HG03097 (cell line): ENCODE measurements around the gene RAB7A.
A peak's percentile ranks its signal among the peaks of the same experiment; 100 is the strongest.
"Not testable (repeated sequence)": the region's sequence is repeated elsewhere in the genome, so short reads cannot be mapped to it uniquely, and the experiment has no call there.

Source experiments
- ATAC-seq: cut with Tn5 transposase; IDR thresholded peaks from one replicate; pipeline ENCODE4 v1.9.1; 2021; ENCODE audit not compliant: unreplicated experiment, low FRiP score

The RAB7A gene

DNA sequence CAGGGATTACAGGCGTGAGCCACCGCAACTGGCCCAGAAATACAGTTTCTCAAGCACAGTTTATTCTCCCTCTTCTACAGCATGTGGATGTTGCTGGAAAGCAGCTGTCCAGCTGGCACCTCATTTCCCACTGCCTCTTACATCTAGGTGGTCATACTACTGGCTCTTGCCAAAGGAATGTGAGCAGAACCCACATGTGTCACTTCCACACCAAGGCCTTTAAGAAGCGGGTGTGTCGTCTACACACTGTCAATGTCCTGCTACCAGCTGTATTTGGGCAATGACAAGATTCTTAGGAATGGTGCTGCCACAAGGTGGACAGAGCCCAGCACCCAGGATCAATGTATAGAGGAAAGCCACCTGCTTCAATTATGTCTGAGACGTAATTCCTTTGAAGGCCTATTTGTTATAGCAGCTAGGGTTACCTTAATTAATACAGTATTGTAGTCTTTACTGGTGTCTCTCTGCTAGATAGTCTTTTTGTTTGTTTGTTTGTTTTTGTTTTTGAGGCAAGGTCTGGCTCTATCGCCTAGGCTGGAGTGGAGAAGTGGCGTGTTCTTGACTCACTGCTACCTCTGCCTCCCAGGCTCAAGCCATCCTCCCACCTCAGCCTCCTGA is 15.1 kb upstream of the RAB7A start:
- no peak for ATAC-seq

DNA sequence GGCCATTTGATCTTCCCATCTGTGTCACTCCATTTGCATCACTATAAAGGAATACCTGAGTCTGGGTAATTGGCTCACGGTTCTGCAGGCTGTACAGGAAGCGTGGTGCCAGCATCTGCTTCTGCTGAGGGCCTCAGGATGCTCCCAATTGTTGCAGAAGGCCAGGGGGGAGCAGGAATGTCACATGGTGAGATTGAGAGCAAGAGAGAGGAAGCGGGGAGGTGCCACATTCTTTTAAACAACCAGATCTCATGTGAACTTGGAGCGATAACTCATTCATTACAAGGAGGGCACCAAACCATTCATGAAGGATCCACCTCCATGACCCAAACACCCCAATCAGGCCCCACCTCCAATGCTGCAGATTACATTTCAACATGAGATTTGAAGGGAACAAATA is 13.1 kb upstream of the RAB7A start:
- no peak for ATAC-seq

DNA sequence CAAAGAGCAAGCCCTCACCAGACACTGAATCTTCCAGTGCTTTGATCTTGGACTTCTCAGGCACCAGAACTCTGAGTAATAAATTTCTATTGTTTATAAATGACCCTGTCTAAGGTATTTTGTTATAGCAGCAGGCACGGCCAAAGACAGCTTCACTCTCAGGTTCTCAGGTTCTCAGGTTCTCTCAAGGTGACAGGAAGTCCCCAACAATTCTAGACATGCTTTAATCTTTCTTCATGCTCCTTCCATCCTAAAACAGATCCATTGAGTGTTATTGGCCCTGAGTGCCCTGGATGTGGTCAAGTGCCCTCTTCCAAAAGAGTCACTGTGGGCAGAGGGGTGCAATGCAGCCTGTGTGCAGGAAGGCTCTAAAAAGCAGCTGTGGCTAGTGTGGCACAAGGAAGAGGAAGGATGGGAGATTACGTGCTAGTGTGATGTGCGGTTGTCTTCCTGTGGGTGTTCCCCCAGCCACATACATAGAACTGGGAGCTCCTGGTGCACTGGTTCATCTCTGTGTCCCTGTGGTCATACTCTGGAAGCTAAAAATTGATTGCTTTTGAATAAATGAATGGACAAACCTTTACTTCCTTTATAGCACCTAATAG is 11.0 kb upstream of the RAB7A start:
- no peak for ATAC-seq

DNA sequence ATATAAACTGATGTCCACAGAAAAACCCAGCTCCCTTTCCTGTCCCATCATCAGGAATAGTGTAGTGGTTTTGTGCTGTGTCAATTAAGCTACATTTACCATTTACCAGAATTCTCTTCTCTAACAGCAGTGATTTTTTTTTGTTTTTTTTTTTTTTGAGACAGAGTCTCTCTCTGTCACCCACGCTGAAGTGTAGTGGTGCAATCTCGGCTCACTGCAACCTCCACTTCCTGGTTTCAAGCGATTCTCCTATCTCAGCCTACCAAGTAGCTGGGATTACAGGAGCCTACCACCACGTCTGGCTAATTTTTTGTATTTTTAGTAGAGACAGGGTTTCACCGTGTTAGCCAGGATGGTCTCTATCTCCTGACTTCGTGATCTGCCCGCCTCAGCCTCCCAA is 7.1 kb upstream of the RAB7A start:
- ATAC-seq = not testable (repeated sequence)

DNA sequence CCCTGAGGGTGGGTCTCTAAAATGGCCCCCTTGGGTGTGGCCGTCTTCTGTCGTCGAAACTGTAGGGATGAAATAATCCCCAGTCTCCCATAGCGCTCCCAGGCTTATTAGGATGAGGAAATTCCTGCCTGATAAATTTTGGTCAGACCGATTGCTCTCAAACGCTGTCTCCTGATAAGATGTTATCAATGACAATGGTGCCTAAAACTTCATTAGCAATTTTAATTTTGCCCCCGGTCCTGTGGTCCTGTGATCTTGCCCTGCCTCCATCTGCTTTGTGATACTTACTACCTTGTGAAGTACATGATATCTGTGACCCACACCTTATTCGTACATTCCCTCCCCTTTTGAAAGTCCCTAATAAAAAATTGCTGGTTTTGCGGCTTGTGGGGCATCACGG is 5.1 kb upstream of the RAB7A start:
- ATAC-seq = no peak

DNA sequence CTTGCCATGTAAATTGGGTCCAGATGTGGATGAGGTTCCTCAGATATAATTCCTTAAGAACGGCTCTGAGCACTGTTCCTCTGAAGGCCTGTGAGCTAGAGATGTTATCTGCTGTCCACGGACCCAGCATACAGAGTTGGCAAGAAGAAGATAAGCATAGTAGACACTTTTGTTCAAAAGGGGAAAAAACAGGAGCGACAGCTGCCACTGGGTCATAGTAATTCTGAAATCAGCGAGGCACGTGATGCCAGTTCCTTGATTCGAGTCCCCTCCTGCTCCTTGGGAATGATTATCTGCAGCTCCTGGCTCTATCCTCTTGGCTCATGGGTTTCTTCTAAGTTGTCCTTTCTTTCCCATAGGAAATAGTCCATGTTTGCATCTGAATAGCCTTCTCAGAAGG is 2.5 kb upstream of the RAB7A start:
- ATAC-seq = no peak

DNA sequence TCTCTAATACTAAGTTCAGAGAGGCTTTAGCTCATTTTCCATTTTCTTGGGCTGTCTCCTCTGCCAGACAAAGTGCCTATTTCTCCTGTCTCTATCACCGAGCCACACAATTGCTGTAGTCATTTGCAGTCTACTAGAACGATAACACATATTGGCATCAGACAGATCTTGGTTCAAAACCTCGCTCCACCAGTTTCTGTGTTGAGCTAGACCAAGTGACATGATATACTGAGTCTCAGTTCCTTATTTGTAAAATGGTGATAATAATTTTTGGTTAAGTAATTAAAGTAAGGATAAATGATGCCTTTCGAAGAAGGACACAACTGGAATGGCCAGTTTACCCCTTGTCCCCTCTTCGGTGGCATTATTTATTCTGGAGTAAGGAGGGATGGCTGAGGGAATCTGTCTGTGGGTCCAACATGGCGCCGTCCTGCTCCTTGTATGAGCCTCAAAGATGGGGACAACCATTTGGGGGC is 398 bp upstream of the RAB7A start:
- ATAC-seq = peak; percentile 4

DNA sequence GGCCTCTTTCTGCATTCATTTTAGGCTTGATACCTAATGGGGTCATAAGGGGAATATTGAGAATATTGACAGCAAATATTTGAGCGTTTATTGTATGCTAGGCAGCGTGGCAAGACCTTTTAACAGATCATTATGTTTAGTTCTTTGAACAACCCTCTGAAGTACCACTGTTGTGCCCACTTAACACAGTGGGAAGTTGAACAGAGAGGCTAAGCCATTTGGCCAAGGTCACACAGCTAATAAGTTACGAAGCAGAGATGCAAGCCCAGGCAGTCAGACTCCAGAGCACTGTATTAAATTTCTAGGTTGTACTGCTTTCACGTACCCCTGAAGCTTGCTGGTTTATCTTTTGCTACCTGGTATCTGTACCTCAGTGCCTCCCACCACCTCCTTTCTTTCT is 1.1 kb downstream of the RAB7A start:
- no peak for ATAC-seq

DNA sequence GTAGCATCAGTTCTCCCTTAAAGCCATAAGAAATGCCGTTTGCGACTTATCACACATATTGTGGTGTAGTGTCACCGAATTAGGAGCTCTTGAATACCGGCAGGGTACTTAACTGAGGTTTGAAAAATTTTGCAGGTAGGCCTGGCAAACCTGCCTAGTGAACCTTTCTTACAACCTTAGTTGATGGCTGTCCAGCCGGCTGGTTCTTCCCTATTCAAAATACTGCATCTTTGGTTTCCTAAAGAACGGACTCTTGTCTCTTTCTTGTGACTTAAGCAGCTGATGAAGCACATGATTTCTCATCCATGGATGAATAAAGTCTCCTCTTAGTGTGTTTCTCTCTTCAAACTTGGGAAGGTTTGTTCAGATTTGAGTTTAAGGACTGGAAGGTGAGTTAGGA is 1.5 kb downstream of the RAB7A start:
- ATAC-seq = no peak

DNA sequence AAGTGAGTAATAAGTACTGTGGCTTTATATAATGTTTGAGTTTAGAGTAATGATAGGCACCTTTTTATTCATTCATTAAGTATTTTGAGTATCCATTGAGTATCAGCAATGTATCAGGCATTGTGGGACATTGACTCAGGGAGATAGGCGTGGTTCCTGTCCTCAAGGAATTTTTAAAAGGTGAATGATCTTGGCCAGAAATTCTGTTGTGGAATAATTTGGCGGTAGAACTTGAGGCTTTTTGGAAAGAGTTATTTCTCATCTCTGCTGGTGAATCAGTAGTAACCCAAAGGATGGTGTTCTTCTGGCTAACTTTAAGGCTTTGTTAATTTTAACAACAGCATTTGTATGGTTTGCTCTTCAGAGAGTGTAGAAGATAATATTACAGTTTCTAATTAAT is 2.0 kb downstream of the RAB7A start:
- no peak for ATAC-seq

DNA sequence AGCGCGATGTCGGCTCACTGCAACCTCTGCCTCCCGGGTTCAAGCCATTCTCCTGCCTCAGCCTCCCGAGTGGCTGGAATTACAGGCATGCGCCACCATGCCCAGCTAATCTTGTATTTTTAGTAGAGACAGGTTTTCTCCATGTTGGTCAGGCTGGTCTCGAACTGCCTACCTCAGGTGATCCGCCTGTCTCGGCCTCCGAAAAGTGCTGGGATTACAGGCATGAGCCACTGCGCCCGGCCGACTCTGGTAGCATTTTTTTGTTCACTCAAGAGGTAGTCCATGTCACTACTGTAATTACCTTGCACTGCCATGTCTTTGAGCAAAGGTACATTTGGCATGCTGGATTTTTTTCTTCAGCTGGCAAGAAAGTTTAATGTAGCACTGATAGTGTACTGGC is 2.5 kb downstream of the RAB7A start:
- not testable (repeated sequence) for ATAC-seq

DNA sequence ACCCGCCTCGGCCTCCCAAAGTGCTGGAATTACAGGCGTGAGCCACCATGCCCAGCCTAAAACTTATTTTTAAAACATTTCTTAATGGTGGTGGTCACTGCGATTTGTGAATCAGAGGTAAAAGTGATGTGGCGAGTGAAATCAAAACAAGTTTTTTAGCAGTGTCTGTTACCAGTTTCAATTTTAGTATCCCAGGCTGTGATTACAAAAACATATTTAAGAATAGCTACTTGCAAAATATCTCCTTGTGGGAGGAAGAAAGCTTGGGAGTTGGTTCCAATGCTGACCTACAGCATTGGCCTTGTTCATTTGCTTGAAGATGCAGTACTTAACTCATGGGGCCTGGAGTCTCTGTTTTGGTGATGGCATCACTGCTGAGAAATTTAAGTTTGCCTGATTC is 4.5 kb downstream of the RAB7A start:
- ATAC-seq = no peak

DNA sequence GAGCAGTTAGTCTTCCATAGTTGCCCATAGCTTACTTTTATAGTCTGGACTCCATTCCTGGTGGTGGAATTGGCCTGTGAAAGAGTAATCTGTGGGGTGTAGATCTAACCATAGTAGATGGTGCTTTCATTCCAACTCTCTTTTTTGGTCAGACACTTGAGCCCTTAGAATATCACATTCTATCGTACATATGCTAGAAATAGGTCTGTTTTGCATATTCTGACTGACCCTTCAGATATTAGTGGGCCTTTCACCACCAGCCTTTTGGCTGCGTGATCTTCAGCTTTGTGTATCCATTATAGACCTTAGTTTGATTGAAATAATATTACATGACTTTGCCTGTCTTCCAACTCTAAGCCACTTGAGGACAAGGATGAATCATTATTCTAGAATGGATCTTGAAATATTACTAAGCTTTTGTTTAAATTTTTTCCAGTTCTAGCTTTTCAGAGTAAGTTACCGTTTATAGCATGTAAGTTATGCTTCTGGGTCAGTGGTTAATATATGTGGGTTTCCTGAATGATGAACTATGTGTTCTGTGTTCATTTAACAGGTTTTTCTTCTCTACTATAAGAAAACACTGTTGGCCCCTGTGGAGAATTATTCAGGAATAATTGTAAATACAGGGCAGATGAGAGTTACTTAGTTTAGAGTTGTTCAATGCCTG is 8.7 kb downstream of the RAB7A start:
- ATAC-seq = no peak

DNA sequence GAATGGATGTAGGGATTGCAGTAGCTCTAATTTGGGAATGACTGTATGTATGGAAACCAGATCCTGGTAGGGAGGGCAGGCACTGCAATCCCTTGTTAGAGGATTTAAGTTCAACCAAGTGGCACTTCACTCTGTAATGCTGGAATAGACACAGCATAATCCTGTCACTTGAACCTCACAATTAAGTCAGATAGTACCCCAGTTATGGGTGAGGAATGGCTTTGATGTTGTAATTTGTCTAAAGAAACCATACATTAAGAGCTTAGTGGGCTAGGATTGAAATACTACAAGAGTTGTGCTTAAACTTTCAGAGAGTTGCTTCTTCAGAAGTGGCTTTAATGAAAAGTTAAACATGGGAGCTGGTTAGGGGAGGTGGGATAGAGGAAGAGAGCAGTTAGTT is 9.3 kb downstream of the RAB7A start:
- no peak for ATAC-seq

DNA sequence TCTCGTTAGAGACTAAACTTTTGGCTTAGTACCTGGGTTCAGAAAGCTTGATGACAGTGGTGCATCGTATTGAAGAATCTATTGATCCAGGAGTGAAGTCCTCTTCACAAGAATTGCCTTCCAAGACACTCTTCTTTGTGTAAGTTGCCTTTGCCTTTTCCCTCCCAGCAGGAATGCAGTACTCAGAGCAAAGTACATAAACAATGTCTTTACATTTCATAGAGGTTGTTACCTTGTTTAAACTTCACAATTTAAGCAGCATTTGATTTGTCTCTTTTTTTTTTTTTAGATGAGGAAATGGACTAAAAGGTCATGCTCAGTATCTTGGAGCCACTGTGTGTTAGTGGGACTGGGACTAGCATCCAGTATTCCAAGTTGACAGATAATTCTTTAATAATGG is 9.9 kb downstream of the RAB7A start:
- no peak for ATAC-seq

DNA sequence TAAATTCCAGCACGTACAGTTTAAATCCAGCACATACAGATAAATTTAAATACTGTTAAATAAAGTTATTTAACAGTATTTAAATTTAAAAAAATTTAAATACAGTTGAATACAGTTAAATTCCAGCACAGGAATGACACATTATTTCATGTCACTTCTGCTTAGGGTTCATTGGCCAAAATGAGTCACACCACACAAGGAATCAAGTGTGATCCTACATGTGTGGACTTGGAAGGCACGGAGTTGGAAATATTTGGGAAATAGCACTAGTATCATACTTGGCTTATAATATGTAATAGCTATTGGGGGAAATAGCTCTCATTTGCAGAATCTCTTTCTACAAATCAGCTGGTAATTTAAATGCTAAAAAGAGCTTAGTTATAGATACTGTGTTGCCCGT is 10.6 kb downstream of the RAB7A start:
- ATAC-seq = no peak

DNA sequence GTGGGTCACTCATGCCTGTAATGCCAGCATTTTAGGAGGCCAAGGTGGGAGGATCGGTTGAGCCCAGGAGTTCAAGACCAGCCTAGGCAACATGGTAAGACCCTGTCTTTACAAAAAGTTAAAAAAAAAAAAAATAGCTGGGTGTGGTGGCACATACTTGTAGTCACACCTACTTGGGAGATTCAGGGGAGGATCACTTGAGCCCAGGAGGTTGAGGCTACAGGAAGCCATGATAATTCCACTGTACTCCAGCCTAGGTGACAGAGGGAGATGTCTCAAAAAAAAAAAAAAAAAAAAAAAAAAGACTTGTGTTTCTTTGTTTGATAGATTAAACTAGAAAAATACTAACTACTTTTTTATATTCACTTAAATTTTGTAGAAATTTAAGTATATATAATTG is 14.6 kb downstream of the RAB7A start:
- no peak for ATAC-seq

DNA sequence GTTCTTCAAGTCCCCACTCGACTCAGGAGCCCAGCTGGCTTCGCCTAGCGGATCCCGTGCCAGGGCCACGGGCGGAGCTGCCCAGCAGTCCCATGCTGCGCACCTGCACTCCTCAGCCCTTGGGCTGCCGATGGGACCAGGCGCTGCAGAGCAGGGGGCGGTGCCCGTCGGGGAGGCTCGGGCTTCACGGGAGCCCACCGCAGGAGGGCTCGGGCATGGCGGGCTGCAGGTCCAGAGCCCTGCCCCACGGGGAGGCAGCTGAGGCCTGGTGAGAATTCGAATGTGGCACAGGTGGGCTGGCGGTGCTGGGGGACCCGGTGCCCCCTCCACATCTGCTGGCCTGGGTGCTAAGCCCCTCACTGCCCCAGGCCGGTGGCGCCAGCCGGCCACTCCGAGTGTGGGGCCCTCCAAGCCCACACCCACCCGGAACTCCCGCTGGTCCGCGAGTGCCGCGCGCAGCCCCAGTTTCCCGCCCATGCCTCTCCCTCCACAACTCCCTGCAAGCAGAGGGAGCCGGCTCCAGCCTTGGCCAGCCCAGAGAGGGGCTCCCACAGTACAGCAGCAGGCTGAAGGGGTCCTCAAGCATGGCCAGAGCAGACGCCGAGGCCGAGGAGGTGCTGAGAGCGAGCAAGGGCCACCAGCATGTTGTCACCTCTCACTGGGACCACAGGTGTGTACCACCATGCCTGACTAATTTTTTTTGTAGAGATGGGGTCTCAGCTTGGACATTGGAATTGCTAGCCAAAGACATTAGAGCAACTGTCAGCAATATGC is 17.0 kb downstream of the RAB7A start:
- ATAC-seq = no peak

DNA sequence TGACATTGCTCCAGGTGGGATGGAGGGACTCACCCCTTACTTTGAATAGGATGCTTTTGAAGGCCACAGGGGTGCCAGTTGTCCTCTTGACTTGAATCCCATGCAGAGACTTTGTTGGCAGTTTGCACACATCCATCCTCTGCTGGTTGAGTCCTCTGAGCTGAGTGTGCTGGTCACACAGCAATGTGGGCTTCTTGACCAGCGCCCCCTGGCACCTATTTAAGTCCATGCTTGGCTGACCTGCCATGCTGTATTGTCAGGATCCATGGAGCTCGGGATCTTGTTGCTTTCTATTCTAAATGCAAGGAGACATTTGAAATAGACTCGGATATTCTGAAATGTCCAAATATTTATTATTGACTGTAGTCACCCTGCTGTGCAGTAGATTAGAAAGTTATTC is 19.8 kb downstream of the RAB7A start:
- no peak for ATAC-seq

DNA sequence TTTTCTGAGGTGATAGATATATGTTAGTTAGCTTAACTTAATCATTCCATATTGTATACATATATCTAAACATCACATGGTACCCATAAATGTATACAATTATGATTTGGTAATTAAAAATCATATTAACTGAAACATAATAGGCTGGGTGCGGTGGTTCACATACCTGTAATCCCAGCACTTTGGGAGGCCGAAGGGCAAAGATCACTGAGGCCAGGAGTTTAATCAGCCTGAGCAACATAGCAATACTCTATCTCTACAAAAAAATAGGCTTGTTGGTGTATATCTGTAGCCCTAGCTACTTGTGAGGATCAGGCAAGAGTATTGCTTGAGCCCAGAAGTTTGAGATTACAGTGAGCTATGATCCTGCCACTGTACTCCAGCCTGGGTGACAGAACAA is 20.9 kb downstream of the RAB7A start:
- ATAC-seq = no peak

DNA sequence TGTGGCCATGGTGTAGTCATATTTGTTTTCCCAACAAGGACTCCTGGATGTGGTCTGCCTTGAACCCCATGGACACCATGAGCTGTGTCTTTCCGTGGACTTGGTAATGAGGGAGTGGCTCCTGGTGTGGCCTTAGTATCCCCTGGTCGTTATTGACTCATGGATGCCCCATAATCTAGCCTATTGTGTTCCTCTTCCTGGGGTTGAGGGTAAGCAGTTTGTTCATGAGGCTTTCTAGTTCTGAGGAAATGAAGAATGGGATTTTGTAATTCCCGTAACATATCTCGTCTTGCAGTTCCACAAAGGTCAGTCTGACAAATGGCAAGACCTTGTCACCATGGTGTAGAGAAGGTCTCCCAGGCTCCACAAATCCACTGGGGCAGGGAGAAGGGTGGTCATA is 22.6 kb downstream of the RAB7A start:
- no peak for ATAC-seq

DNA sequence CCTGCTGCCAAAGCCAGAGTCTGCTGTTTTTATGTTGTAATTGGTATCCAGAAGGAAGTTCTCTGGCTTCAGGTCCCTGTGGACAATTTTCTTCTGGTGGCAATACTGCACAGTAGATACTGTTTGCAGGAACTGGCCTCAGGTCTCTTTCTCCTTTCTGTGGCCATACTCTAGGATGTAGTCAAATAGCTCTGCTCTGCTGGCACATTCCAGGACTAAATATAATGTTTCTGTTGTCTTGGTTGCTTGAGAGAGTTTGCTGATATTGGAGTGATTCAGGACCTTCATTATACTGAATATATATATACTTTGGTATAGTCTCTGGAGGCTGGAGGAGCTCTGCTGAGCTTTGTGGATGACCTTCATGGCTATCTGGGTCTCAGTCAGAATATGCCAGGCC is 23.1 kb downstream of the RAB7A start:
- ATAC-seq = no peak
